H9 (cell line): ENCODE measurements around the gene ELAVL1. TPM values are rescaled to one million over a fixed set of nuclear protein-coding genes. Genes with fewer than 3 reads are reported as not detected.

Experiments
- DNase-seq: peaks from one replicate; pipeline ENCODE4 v3.0.0-alpha.2; 2017
- H2AFZ ChIP-seq: one replicate; pipeline ENCODE4 v1.6.1; 2013; ENCODE audit warnings: mild to moderate bottlenecking, low read length, control low read depth, moderate library complexity
- H2AK5ac ChIP-seq: 2 replicates; pipeline ENCODE4 v1.6.1; 2013; ENCODE audit warnings: low read length, control low read depth, mixed read lengths; ENCODE audit not compliant: insufficient read length
- H2BK120ac ChIP-seq: one replicate; pipeline ENCODE4 v1.6.1; 2013; ENCODE audit warnings: low read depth, mild to moderate bottlenecking, low read length, control low read depth, inconsistent platforms; ENCODE audit not compliant: poor library complexity, severe bottlenecking
- H2BK12ac ChIP-seq: 2 replicates; pipeline ENCODE4 v1.6.1; 2013; ENCODE audit warnings: low read length, control low read depth, mixed read lengths, low read depth; ENCODE audit not compliant: insufficient read length
- H2BK15ac ChIP-seq: 2 replicates; pipeline ENCODE4 v1.6.1; 2013; ENCODE audit warnings: low read depth, low read length, control low read depth
- H2BK20ac ChIP-seq: one replicate; pipeline ENCODE4 v1.6.1; 2013; ENCODE audit warnings: low read depth, mild to moderate bottlenecking, low read length, control low read depth, inconsistent platforms; ENCODE audit not compliant: poor library complexity, severe bottlenecking
- H2BK5ac ChIP-seq: 2 replicates; pipeline ENCODE4 v1.6.1; 2013; ENCODE audit warnings: low read length, control low read depth, mixed read lengths; ENCODE audit not compliant: insufficient read length
- H3K14ac ChIP-seq: 2 replicates; pipeline ENCODE4 v1.6.1; 2013; ENCODE audit warnings: low read length, control low read depth; ENCODE audit not compliant: insufficient read depth
- H3K18ac ChIP-seq: 2 replicates; pipeline ENCODE4 v1.6.1; 2013; ENCODE audit warnings: low read depth, mild to moderate bottlenecking, mixed read lengths, low read length, control low read depth; ENCODE audit not compliant: insufficient read length
- H3K23ac ChIP-seq: 2 replicates; pipeline ENCODE4 v1.6.1; 2013; ENCODE audit warnings: low read length, control low read depth, mixed read lengths, low read depth; ENCODE audit not compliant: insufficient read length
- H3K23me2 ChIP-seq: 2 replicates; pipeline ENCODE4 v1.6.1; 2013; ENCODE audit warnings: low read depth, mild to moderate bottlenecking, mixed read lengths, low read length, control low read depth; ENCODE audit not compliant: insufficient read length, poor library complexity, severe bottlenecking
- H3K27ac ChIP-seq: 2 replicates; pipeline ENCODE4 v1.5.1; 2013; ENCODE audit warnings: low read length, control low read depth, mixed read lengths, low read depth; ENCODE audit not compliant: insufficient read length
- H3K27me3 ChIP-seq: 2 replicates; pipeline ENCODE4 v1.6.1; 2013; ENCODE audit warnings: low read length, control low read depth, inconsistent platforms; ENCODE audit not compliant: insufficient read depth
- H3K4ac ChIP-seq: 2 replicates; pipeline ENCODE4 v1.6.1; 2013; ENCODE audit warnings: low read depth, mild to moderate bottlenecking, control low read depth, inconsistent platforms, low read length, moderate library complexity
- H3K4me1 ChIP-seq: 2 replicates; pipeline ENCODE4 v1.6.1; 2013; ENCODE audit warnings: low read length, control low read depth, inconsistent platforms; ENCODE audit not compliant: insufficient read depth
- H3K4me2 ChIP-seq: 2 replicates; pipeline ENCODE4 v1.6.1; 2013; ENCODE audit warnings: low read length, control low read depth, mixed read lengths; ENCODE audit not compliant: insufficient read length, insufficient read depth
- H3K56ac ChIP-seq: 2 replicates; pipeline ENCODE4 v1.6.1; 2013; ENCODE audit warnings: low read depth, mild to moderate bottlenecking, mixed read lengths, low read length, control low read depth; ENCODE audit not compliant: insufficient read length
- H3K79me1 ChIP-seq: 2 replicates; pipeline ENCODE4 v1.6.1; 2013; ENCODE audit warnings: low read depth, mild to moderate bottlenecking, moderate library complexity, low read length, control low read depth, inconsistent platforms; ENCODE audit not compliant: insufficient read depth, poor library complexity, severe bottlenecking
- H3K79me2 ChIP-seq: 2 replicates; pipeline ENCODE4 v1.6.1; 2013; ENCODE audit warnings: low read length, control low read depth, inconsistent platforms; ENCODE audit not compliant: insufficient read depth
- H3K9ac ChIP-seq: 2 replicates; pipeline ENCODE4 v1.6.1; 2013; ENCODE audit warnings: low read length, control low read depth, mixed read lengths; ENCODE audit not compliant: insufficient read length; ENCODE audit errors: extremely low read depth
- H3K9me3 ChIP-seq: one replicate; pipeline ENCODE4 v1.6.1; 2013; ENCODE audit warnings: low read depth, low read length, inconsistent platforms; ENCODE audit not compliant: control insufficient read depth
- H3T11ph ChIP-seq: one replicate; pipeline ENCODE4 v1.6.1; 2013; ENCODE audit warnings: mild to moderate bottlenecking, low read length, control low read depth, inconsistent platforms
- H4K20me1 ChIP-seq: one replicate; pipeline ENCODE4 v1.6.1; 2013; ENCODE audit not compliant: control insufficient read depth, insufficient read length, insufficient read depth
- H4K5ac ChIP-seq: 2 replicates; pipeline ENCODE4 v1.6.1; 2013; ENCODE audit warnings: low read depth, mild to moderate bottlenecking, mixed read lengths, low read length, control low read depth; ENCODE audit not compliant: insufficient read length
- H4K8ac ChIP-seq: replicated peaks from 2 replicates; pipeline ENCODE4 v1.6.1; 2013; ENCODE audit warnings: low read length, control low read depth, mixed read lengths, low read depth; ENCODE audit not compliant: insufficient read length
- H4K91ac ChIP-seq: 2 replicates; pipeline ENCODE4 v1.6.1; 2013; ENCODE audit warnings: low read depth, mild to moderate bottlenecking, moderate library complexity, mixed read lengths, low read length, control low read depth; ENCODE audit not compliant: insufficient read length
- H3K27ac Mint-ChIP-seq, 3 experiments: 2 replicates in 2 of 3; 3 replicates in 1 of 3; pipeline ENCODE4 v1.8.0; 2020 to 2021; ENCODE audit warnings: mixed read lengths in 3 of 3, mild to moderate bottlenecking in 1 of 3, moderate library complexity in 1 of 3
- H3K27me3 Mint-ChIP-seq: 2 replicates; pipeline ENCODE4 v1.8.0; 2021; ENCODE audit warnings: low read depth, mild to moderate bottlenecking, moderate library complexity, mixed read lengths
- H3K36me3 Mint-ChIP-seq, 3 experiments: 2 replicates in 2 of 3; 3 replicates in 1 of 3; pipeline ENCODE4 v1.8.0; 2020 to 2021; ENCODE audit warnings: low read depth in 3 of 3, mixed read lengths in 3 of 3; ENCODE audit not compliant: insufficient read depth in 1 of 3
- H3K4me1 Mint-ChIP-seq, 2 experiments: 2 replicates each; pipeline ENCODE4 v1.8.0; 2020; ENCODE audit warnings: mixed read lengths in 2 of 2
- H3K4me3 Mint-ChIP-seq, 2 experiments: 2 replicates in 1 of 2; 3 replicates in 1 of 2; pipeline ENCODE4 v1.8.0; 2020 to 2021; ENCODE audit warnings: mild to moderate bottlenecking in 2 of 2, mixed read lengths in 2 of 2, moderate library complexity in 1 of 2
- H3K9me3 Mint-ChIP-seq, 2 experiments: 2 replicates in 1 of 2; 3 replicates in 1 of 2; pipeline ENCODE4 v1.8.0; 2020; ENCODE audit warnings: mild to moderate bottlenecking in 2 of 2, mixed read lengths in 2 of 2, moderate library complexity in 1 of 2
- WGBS: extraction: QIAGEN DNeasy Blood & Tissue Kit; methylation state at CpG from one replicate; pipeline ENCODE4 v1.1.7; 2013; ENCODE audit warnings: missing lambda C conversion rate, low lambda C conversion rate, mixed read lengths; ENCODE audit not compliant: insufficient read length; ENCODE audit errors: extremely low coverage; 5-methylcytosine and 5-hydroxymethylcytosine counted together
- total RNA-seq: library from RNA; stranded (reverse); gene quantifications from 2 replicates; pipeline ENCODE4 v1.2.1, GENCODE V29; 2021
- TF ChIP-seq, protein P1 (sequence below): fragments of 200-600 bp; sonication (generic); conservative IDR thresholded peaks from 3 replicates; pipeline ENCODE4 v1.8.0; 2021; ENCODE audit warnings: antibody characterized with exemption, mild to moderate bottlenecking

Gene ELAVL1
- total RNA-seq, 1 experiment from 2014 or later = 149 TPM

DNA sequence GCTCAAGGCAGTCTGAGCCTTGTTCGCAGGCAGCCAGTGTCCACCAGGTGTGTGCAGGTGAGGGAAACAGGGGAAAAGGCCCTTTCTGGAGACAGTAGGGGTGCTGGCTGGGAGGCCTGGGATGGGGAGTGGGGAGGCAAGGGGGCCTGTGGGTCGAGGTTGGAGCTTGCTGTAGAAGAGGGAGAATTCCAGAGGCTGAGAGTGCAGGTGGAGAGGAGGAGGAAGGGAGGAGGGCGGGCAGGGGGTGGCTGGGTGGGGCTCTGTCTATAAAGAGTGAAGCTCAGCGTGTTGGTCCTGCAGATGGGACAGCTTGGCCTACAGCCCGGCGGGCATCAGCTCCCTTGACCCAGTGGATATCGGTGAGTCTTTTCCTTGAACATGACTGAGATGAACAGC is 47.0 kb upstream of the ELAVL1 start, which contains the start of gene CCL25:
TSS of gene CCL25 (plus strand) at position 297 of the 396 bp plus-strand sequence. CDS start 290 bp downstream, outside the sequence.
- Histone ChIP-seq H2AFZ (no peak within 1 kb of the TSS), H3K9ac (no peak within 1 kb of the TSS), H3K4ac (no peak within 1 kb of the TSS), H2AK5ac (no peak within 1 kb of the TSS), H3K4me2 (no peak within 1 kb of the TSS), H3K56ac (no peak within 1 kb of the TSS), H3K27me3 (no peaks in the 10 kb centered on the region), H3K18ac (peak within 1 kb of the TSS; percentile 5), H3K23me2 (peaks cover 3% of the 10 kb centered on the region), H4K91ac (no peak within 1 kb of the TSS), H2BK5ac (no peak within 1 kb of the TSS), H3T11ph (no peak within 1 kb of the TSS), H4K8ac (no peak within 1 kb of the TSS), H4K5ac (no peak within 1 kb of the TSS), H2BK15ac (no peak within 1 kb of the TSS), H3K79me1 (no peaks in the 10 kb centered on the region), H4K20me1 (no peaks in the 10 kb centered on the region), H3K79me2 (no peaks in the 10 kb centered on the region), H3K14ac (no peak within 1 kb of the TSS), H3K9me3 (no peaks in the 10 kb centered on the region), H3K4me1 (peaks cover 2% of the 10 kb centered on the region; the same call in 1 of the 2 replicates), H2BK20ac (no peak within 1 kb of the TSS), H3K23ac (no peak within 1 kb of the TSS), H2BK120ac (no peak within 1 kb of the TSS), H3K27ac (no peak within 1 kb of the TSS), H2BK12ac (no peak within 1 kb of the TSS)
- Mint-ChIP-seq H3K4me3 (peak within 1 kb of the TSS in 1 of 2 experiments; percentile 48; a peak in 1 of 5 replicates), H3K27me3 (peaks cover 33% of the 10 kb centered on the region), H3K4me1 (peaks cover 15 to 29% of the 10 kb centered on the region in 2 experiments), H3K9me3 (no peaks in the 10 kb centered on the region; a peak in 1 of 5 replicates), H3K27ac (peak within 1 kb of the TSS in 2 of 3 experiments; percentile 18 to 57; a peak in 3 of 7 replicates), H3K36me3 (no peaks in the 10 kb centered on the region)
- WGBS = no CpG with 5 or more reads among the region's 7 CpGs
- TF ChIP-seq, protein P1, sequence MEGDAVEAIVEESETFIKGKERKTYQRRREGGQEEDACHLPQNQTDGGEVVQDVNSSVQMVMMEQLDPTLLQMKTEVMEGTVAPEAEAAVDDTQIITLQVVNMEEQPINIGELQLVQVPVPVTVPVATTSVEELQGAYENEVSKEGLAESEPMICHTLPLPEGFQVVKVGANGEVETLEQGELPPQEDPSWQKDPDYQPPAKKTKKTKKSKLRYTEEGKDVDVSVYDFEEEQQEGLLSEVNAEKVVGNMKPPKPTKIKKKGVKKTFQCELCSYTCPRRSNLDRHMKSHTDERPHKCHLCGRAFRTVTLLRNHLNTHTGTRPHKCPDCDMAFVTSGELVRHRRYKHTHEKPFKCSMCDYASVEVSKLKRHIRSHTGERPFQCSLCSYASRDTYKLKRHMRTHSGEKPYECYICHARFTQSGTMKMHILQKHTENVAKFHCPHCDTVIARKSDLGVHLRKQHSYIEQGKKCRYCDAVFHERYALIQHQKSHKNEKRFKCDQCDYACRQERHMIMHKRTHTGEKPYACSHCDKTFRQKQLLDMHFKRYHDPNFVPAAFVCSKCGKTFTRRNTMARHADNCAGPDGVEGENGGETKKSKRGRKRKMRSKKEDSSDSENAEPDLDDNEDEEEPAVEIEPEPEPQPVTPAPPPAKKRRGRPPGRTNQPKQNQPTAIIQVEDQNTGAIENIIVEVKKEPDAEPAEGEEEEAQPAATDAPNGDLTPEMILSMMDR = no peak
- no peak for DNase-seq
